ENCODE measurements around the gene WDTC1. TPM values are rescaled to one million over a fixed set of nuclear protein-coding genes. Genes with fewer than 3 reads are reported as not detected.

The WDTC1 gene
- total and polyA plus RNA-seq, 9 of the 15 experiments (the other 6 are each of a cell fraction or from before 2014, with no cell fraction given): 0.18 to 32.3 (median 8.8) TPM

GRCh38 chr1:27218736-27219135, 15.7 kb upstream of the WDTC1 start:
- Histone ChIP-seq H4K20me1 (replicated peaks; ENCODE audit: control insufficient read depth, insufficient read depth, low read length) (no peaks in the 10 kb centered on the region), H3K27me3 (ENCODE audit: control insufficient read depth in 2 of 2, insufficient read depth in 2 of 2, low read length in 2 of 2) (no peaks in the 10 kb centered on the region), H3K4me2 (ENCODE audit: insufficient read depth, low read length) (no peak overlapping the region), H3K27ac (ENCODE audit: extremely low read depth, low read depth, low read length) (no peak overlapping the region), H3K4me3 (no peak overlapping the region), H3K79me2 (ENCODE audit: control insufficient read depth, insufficient read depth, low read length) (no peaks in the 10 kb centered on the region), H2AFZ (ENCODE audit: low read depth, low read length) (no peak overlapping the region), H3K36me3 (ENCODE audit: control insufficient read depth, insufficient read depth, low read length) (no peaks in the 10 kb centered on the region), H3K4me1 (replicated peaks in 1 of 2; ENCODE audit: control insufficient read depth in 2 of 2, insufficient read depth in 2 of 2, low read length in 2 of 2) (peaks cover 0 to 8% of the 10 kb centered on the region in 2 experiments; a peak in 3 of 5 replicates), H3K9ac (ENCODE audit: insufficient read depth in 1 of 2, low read depth in 2 of 2, low read length in 2 of 2) (no peak overlapping the region), H3K9me3 (replicated peaks; ENCODE audit: control insufficient read depth, insufficient read depth, low read depth, low read length) (no peaks in the 10 kb centered on the region), H3K9me1 (ENCODE audit: control insufficient read depth, insufficient read depth, low read length) (no peaks in the 10 kb centered on the region)
- TF ChIP-seq ZNF24 (IDR thresholded peaks at IDR 0.05) (no peak), NFIC (IDR thresholded peaks at IDR 0.05) (peak; percentile 81)
- TF ChIP-seq, protein P1, sequence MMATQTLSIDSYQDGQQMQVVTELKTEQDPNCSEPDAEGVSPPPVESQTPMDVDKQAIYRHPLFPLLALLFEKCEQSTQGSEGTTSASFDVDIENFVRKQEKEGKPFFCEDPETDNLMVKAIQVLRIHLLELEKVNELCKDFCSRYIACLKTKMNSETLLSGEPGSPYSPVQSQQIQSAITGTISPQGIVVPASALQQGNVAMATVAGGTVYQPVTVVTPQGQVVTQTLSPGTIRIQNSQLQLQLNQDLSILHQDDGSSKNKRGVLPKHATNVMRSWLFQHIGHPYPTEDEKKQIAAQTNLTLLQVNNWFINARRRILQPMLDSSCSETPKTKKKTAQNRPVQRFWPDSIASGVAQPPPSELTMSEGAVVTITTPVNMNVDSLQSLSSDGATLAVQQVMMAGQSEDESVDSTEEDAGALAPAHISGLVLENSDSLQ (IDR thresholded peaks at IDR 0.05): peak; percentile 24; the same call in 1 of the 2 replicates
- no TSS peak for BruUV-seq (replicated peaks)
- ChIA-PET POLR2A (interaction anchor here (0.6 to 1.0 kb wide), 2 partner anchors 29 to 64 kb away, joined by 3 read pairs; partner anchors contain the start of gene SLC9A1), CTCF (ENCODE audit: low intra/inter-chr PET ratio) (no interaction called here)
- WGBS (ENCODE audit: insufficient coverage, low coverage, missing lambda C conversion rate): 54% methylated on average over 3 of the region's 3 CpGs
- no peak for ATAC-seq
- FAIRE-seq: no peak
- intact Hi-C loops (cut with micrococcal nuclease) (no loop called here), in situ Hi-C loops (cut with MboI) (no loop called here)
- no peak for DNase-seq (ENCODE audit: extremely low read depth in 1 of 4, low spot score in 3 of 4)

DNA sequence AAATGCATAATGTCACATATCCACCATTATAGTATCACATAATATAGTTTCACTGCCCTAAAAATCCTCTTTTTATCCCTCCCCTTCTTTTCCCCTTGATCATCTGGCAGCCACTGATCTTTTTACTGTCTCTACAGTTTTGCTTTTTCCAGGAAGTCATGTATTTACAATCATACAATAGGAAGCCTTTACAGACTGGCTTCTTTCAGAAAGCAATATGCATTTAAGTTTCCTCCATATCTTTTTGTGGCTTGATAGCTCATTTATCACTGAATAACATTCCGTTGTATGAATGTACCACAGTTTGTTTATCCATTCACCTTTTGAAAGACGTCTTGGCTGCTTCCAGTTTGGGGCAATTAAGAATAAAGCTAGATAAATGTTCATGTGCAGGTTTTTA, 14.3 kb upstream of the WDTC1 start:
- Histone ChIP-seq H3K9ac (ENCODE audit: insufficient read depth in 1 of 2, low read depth in 2 of 2, low read length in 2 of 2) (no peak overlapping the region), H3K36me3 (ENCODE audit: control insufficient read depth, insufficient read depth, low read length) (no peaks in the 10 kb centered on the region), H3K79me2 (ENCODE audit: control insufficient read depth, insufficient read depth, low read length) (no peaks in the 10 kb centered on the region), H3K9me1 (ENCODE audit: control insufficient read depth, insufficient read depth, low read length) (no peaks in the 10 kb centered on the region), H4K20me1 (replicated peaks; ENCODE audit: control insufficient read depth, insufficient read depth, low read length) (no peaks in the 10 kb centered on the region), H3K4me3 (no peak overlapping the region), H3K27ac (ENCODE audit: extremely low read depth, low read depth, low read length) (peak overlapping the region; percentile 45; the same call in 1 of the 3 replicates), H3K9me3 (replicated peaks; ENCODE audit: control insufficient read depth, insufficient read depth, low read depth, low read length) (no peaks in the 10 kb centered on the region), H2AFZ (ENCODE audit: low read depth, low read length) (peak overlapping the region; percentile 95), H3K4me1 (replicated peaks in 1 of 2; ENCODE audit: control insufficient read depth in 2 of 2, insufficient read depth in 2 of 2, low read length in 2 of 2) (peaks cover 0 to 8% of the 10 kb centered on the region in 2 experiments; a peak in 3 of 5 replicates), H3K4me2 (ENCODE audit: insufficient read depth, low read length) (no peak overlapping the region), H3K27me3 (ENCODE audit: control insufficient read depth in 2 of 2, insufficient read depth in 2 of 2, low read length in 2 of 2) (no peaks in the 10 kb centered on the region)
- no peak for ATAC-seq
- ChIA-PET CTCF (ENCODE audit: low intra/inter-chr PET ratio) (interaction anchor here (0.7 kb wide), 1 partner anchor 131 kb away, joined by 3 read pairs; no protein-coding TSS in a partner anchor), POLR2A (interaction anchor here (0.6 to 1.5 kb wide), 6 partner anchors 10 to 122 kb away, joined by 3 to 4 read pairs (median 3); partner anchors contain the start of genes SLC9A1 and SYTL1)
- no peak for FAIRE-seq
- BruUV-seq (replicated peaks): no TSS peak
- intact Hi-C loops (cut with micrococcal nuclease): no loop called here
- in situ Hi-C loops (cut with MboI): no loop called here
- TF ChIP-seq ZNF12 (CRISPR knock-in tag; IDR thresholded peaks at IDR 0.05) (no peak), XRCC3 (IDR thresholded peaks at IDR 0.05) (no peak), MEIS2 (IDR thresholded peaks at IDR 0.05; ENCODE audit: partially characterized antibody) (peak; percentile 39), NR0B1 (IDR thresholded peaks at IDR 0.05; ENCODE audit: partially characterized antibody) (no peak), RBM22 (IDR thresholded peaks at IDR 0.05; ENCODE audit: low read depth, low read length, poor library complexity, severe bottlenecking) (no peak), PTBP1 (IDR thresholded peaks at IDR 0.05; ENCODE audit: low read depth, low read length) (no peak), STAT5A (IDR thresholded peaks at IDR 0.05; ENCODE audit: borderline replicate concordance, low read length) (no peak; the same call in 1 of the 2 replicates), GTF2F1 (IDR thresholded peaks at IDR 0.05; ENCODE audit: low read depth, low read length) (no peak)
- TF ChIP-seq, protein P2, sequence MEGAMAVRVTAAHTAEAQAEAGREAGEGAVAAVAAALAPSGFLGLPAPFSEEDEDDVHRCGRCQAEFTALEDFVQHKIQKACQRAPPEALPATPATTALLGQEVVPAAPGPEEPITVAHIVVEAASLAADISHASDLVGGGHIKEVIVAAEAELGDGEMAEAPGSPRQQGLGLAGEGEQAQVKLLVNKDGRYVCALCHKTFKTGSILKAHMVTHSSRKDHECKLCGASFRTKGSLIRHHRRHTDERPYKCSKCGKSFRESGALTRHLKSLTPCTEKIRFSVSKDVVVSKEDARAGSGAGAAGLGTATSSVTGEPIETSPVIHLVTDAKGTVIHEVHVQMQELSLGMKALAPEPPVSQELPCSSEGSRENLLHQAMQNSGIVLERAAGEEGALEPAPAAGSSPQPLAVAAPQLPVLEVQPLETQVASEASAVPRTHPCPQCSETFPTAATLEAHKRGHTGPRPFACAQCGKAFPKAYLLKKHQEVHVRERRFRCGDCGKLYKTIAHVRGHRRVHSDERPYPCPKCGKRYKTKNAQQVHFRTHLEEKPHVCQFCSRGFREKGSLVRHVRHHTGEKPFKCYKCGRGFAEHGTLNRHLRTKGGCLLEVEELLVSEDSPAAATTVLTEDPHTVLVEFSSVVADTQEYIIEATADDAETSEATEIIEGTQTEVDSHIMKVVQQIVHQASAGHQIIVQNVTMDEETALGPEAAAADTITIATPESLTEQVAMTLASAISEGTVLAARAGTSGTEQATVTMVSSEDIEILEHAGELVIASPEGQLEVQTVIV (CRISPR knock-in tag; IDR thresholded peaks at IDR 0.05; ENCODE audit: borderline replicate concordance): no peak
- no peak for DNase-seq (ENCODE audit: extremely low read depth in 1 of 4, low spot score in 3 of 4)
- 10% methylated on average over 2 of the region's 2 CpGs for WGBS (ENCODE audit: insufficient coverage, low coverage, missing lambda C conversion rate)

All from K562 (cell line).